HG03064 (cell line): ENCODE results near the gene TDRD5.
"Not testable (repeated sequence)": the region's sequence is repeated elsewhere in the genome, so short reads cannot be mapped to it uniquely, and the experiment has no call there.

Experiments used
- ATAC-seq: cut with Tn5 transposase; IDR thresholded peaks from one replicate; pipeline ENCODE4 v1.9.1; 2021; ENCODE audit warnings: low read depth; ENCODE audit not compliant: unreplicated experiment

TDRD5 gene

GRCh38 chr1:179599623-179600249 is 8.1 kb downstream of the TDRD5 start:
- no peak for ATAC-seq

GRCh38 chr1:179601093-179601492 is 9.5 kb downstream of the TDRD5 start:
- ATAC-seq, result no peak

GRCh38 chr1:179612361-179612760 is 20.7 kb downstream of the TDRD5 start:
- ATAC-seq, result no peak

GRCh38 chr1:179630719-179631118 is 39.1 kb downstream of the TDRD5 start:
- ATAC-seq, result no peak

DNA sequence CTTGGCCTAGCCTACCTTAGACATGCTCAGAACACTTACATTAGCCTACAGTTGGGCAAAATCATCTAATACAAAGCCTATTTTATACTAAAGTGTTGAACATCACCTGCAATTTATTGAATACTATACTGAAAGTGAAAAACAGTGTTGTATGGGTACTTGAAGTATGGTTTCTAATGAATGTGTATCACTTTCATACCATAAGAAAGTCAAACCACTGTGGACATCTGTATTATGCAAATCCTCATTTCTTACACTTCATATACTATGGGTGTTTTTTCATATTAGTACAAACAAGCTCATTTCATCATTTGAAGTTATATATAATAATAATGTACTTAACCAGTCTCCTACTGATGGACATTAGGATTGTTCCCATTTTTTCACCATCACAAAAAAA is 41.2 kb downstream of the TDRD5 start:
- peak; percentile 91 for ATAC-seq

DNA sequence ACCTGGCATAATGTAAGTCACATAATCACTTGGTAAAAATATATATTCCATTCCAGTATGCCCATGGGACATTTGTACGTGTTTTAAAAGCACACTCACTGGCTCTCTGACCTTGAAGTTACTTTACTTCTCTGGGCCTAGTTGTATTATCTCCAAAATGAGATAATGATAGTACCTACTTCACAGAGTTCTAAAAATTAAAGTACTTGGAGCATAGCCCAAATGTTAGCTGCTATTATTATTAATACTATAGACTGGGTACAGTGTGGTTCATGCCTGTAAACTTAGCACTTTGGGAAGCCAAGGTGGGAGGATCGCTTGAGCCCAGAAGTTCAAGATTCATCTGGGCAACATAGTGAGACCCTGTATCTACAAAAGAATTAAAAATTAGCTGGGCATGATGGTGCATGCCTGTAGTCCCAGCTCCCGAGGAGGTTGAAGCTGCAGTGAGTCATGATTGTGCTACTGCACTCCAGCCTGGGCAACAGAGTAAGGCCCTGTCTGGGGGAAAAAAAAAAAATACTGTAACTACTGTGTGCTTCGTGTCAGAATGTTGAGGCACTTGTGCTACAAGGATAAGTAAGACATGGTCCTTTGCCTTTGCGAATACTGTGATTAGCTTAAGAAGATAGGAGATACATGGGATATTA is 45.7 kb downstream of the TDRD5 start:
- ATAC-seq, result no peak

- ATAC-seq, result no peak
Observed at GRCh38 chr1:179661018-179661417, 69.4 kb downstream of the TDRD5 start.

GRCh38 chr1:179663810-179664209 is 72.2 kb downstream of the TDRD5 start:
- ATAC-seq, result no peak

DNA sequence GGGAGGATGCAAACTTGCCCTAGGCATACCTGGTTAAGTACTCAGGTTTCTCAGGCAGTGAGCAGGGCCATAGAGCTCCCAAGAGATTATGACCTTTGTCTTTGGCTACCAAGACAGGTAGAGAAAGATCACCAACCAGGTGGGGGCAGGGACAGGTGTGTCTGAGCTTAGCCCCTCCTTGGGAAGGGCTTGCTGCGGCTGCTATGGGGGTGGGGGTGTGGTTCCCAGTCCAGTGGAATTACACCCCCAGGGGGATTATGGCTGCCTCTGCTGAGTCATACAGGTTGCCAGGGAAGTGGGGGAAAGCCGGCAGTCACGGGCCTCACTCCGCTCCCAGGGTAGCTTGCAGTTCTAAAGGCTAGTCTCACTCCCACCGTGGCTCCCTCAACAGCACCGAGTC is 86.2 kb downstream of the TDRD5 start:
- ATAC-seq, result no peak

DNA sequence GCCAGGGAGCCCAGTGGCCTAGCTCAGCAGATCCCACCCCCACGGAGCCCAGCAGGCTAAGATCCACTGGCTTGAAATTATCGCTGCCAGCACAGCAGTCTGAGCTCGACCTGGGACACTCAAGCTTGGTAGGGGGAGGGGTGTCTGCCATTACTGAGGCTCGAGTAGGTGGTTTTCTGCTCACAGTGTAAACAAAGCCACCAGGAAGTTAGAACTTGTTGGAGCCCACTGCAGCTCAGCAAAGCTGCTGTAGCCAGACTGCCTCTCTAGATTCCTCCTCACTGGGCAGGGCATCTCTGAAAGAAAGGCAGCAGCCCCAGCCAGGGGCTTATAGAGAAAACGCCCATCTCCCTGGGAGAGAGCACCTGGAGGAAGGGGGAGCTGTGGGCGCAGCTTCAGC is 102.9 kb downstream of the TDRD5 start:
- not testable (repeated sequence) for ATAC-seq

DNA sequence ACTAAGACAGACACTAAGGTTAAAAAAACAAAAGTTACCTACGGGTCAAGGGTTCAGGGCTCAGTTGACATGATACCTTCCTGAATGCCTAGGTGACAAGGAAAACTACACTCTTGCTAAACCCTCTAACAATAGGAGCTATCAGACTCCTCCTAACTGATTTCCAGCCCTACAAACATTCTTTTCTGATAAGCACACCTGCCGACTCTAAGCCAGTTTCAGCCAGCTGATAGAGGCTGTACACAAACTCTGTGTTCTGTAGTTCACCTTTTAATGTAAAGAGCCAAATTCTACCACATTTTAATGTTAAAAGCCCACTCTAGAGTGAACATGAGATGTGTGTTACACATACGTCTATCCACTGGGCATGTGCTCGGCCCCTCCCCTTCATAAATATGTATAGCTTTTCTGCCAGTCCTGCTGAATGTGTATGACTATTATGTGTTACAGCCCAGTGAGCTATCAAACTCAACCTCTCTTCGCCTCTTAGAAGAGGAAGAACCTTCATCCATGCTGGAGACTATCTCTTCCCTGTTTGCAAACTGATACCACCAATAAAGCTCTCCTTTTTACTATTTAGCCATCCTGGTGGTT is 111.4 kb downstream of the TDRD5 start:
- no peak for ATAC-seq

GRCh38 chr1:179706339-179706941 is 114.8 kb downstream of the TDRD5 start:
- no peak for ATAC-seq

DNA sequence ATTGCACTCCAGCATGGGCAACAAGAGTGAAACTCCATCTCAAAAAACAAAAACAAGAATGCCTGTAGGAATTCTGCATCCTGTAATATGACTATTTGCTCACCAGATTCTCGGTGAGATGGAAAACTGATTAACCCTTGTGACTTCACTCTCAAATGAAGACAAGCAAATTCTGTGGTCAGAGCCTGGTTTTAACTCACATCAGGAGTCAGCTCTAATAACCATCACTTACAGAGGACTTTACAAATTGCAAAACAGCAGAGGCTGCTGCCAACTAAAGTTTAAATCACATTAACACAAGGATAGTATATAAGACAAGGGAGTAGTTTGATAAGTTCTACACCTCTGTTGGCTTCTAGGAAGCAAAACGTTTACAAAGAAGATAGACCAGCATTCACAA is 115.8 kb downstream of the TDRD5 start:
- ATAC-seq, result no peak

DNA sequence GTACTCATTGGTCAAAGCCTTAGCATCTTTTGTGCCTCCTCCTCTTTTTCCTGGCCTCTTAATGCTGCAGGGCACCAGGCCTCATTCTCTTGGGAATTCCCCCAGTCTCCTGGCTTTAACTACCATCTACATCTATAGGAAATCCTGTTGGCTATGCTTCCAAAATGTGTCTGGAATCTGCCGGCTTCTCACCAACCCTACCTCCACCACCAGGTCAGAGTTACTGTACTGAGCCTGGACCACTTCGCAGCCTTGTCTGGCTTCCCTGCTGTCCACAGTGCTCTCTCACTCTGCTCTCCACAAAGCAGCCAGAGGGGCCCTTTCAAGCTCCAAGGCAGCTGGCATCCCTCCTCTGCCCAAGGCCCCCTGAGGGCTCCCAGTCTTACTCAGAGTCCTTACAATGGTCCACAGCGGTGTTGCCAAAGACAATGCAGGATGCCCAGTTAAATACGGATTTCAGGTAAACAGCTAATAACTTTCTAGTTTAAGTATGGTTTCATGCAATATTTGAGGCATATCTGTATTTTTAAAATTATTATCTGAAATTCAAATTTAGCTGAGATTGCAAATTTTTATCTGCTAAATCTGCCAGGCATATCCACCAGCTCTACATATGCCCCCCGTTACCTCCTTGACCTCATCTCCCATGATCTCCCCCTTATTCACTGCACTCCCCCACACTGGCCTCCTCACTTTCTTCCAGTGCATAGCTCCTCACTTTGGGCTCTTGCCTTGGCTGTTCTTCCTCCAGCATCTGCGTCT is 117.0 kb downstream of the TDRD5 start:
- no peak for ATAC-seq

DNA sequence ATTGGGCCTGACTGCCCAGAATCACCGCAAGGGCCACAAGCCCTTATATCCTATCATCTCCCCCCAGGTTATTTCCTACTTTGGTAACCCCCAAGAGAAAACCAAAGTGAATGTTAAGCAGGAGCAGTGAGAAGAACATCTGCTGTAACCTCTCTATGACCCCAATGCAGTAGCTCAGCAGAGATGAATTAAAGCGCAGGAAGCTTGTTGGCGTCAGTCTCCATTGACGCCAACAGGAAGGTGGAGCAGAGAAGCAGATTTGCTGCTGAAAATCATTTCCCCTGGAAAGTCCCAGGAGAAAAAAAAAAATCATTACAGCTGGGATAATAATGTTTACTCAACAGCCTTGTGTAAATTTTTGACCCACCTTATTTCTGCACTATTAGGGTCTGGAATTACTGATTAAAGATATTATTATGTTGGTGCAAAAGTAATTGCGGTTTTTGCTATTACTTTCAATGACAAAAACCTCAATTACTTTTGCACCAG is 118.3 kb downstream of the TDRD5 start:
- peak; percentile 64 for ATAC-seq

DNA sequence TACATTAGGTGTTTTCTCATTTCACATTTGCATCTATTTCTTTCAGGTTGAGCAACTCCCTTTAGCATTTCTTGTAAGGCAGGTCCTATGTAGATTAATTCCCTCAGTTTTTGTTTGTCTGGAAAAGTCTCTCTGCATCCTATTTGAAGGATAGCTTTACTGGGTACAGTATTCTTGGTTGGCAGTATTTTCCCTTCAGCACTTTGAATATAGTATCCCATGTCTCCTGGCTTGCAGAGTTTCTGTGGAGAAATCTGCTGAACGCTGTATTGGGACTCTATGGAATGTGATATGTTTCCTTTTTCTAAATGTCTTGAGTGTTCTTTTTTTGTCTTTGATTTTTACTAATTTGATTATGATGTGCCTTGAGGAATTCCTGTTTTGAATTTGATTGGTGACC is 122.5 kb downstream of the TDRD5 start:
- no peak for ATAC-seq

- ATAC-seq, result no peak
Observed at GRCh38 chr1:179714623-179715022, 123.0 kb downstream of the TDRD5 start.

- no peak for ATAC-seq
Observed at GRCh38 chr1:179719272-179719671, 127.6 kb downstream of the TDRD5 start.

GRCh38 chr1:179728271-179728670 is 136.6 kb downstream of the TDRD5 start:
- no peak for ATAC-seq

DNA sequence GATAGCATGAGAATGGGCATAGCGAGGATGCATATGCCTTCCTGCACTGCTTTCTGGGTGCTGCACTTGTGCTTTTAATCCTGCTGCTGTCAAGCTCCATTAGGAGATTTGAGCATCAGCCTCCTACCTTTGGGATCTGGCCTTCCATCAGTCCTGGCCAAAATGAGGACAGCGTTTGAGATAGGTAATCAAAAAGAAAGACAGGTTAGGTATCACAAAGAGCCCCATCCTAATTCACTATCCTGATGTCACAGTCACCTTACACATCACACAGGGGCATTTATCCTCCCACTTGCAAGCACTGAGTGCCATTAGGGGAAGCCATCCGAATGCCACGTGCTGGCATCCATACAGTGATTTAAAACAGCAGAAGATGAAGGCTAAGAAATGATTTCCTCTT is 138.2 kb downstream of the TDRD5 start:
- no peak for ATAC-seq

GRCh38 chr1:179731643-179732042 is 140.0 kb downstream of the TDRD5 start:
- no peak for ATAC-seq
